Measurements from ENCODE around the gene PARP8. TPM values are rescaled to one million over a fixed set of nuclear protein-coding genes. Genes with fewer than 3 reads are reported as not detected.

Gene PARP8
- total RNA-seq, 1 donor from 2014 or later, result 54.6 TPM

- Histone ChIP-seq H3K36me3 (peaks cover 18% of the 10 kb centered on the region), H3K27ac (no peak overlapping the region), H3K9me3 (no peaks in the 10 kb centered on the region), H3K4me3 (no peak overlapping the region), H3K4me1 (no peaks in the 10 kb centered on the region), H3K27me3 (ENCODE audit: low read depth) (no peaks in the 10 kb centered on the region)
- no peak for TF ChIP-seq CTCF (IDR thresholded peaks at IDR 0.05)
- no peak for DNase-seq
- intact Hi-C loops (cut with DNase I), result no loop called here
- no peak for ATAC-seq
Observed at GRCh38 chr5:50846261-50846660, 179.8 kb downstream of the PARP8 start.

- H3K4me1 ChIP-seq, result no peaks in the 10 kb centered on the region
- H3K27me3 ChIP-seq (ENCODE audit: low read depth), result no peaks in the 10 kb centered on the region
- intact Hi-C loops (cut with DNase I), result no loop called here
- TF ChIP-seq CTCF (IDR thresholded peaks at IDR 0.05), result no peak
- H3K9me3 ChIP-seq, result no peaks in the 10 kb centered on the region
- DNase-seq (no peak), ATAC-seq (no peak)
- H3K27ac ChIP-seq, result no peak overlapping the region
- no peak overlapping the region for H3K4me3 ChIP-seq
- no peaks in the 10 kb centered on the region for H3K36me3 ChIP-seq
Observed at GRCh38 chr5:50849554-50849953, 183.1 kb downstream of the PARP8 start.

- intact Hi-C loops (cut with DNase I), result no loop called here
- no peaks in the 10 kb centered on the region for H3K9me3 ChIP-seq
- no peak for TF ChIP-seq CTCF (IDR thresholded peaks at IDR 0.05)
- no peak overlapping the region for H3K4me3 ChIP-seq
- no peaks in the 10 kb centered on the region for H3K4me1 ChIP-seq
- DNase-seq (peak; percentile 47), ATAC-seq (peak; percentile 64 to 86)
- peak overlapping the region; percentile 31 for H3K27ac ChIP-seq
- no peaks in the 10 kb centered on the region for H3K36me3 ChIP-seq
- H3K27me3 ChIP-seq (ENCODE audit: low read depth), result no peaks in the 10 kb centered on the region
Observed at GRCh38 chr5:50853151-50853550, 186.7 kb downstream of the PARP8 start.

GRCh38 chr5:50854082-50854481, 187.6 kb downstream of the PARP8 start:
- H3K36me3 ChIP-seq, result no peaks in the 10 kb centered on the region
- H3K9me3 ChIP-seq, result no peaks in the 10 kb centered on the region
- H3K4me1 ChIP-seq, result no peaks in the 10 kb centered on the region
- no peak for DNase-seq
- no peak overlapping the region for H3K27ac ChIP-seq
- ATAC-seq, result no peak
- intact Hi-C loops (cut with DNase I), result no loop called here
- no peak for TF ChIP-seq CTCF (IDR thresholded peaks at IDR 0.05)
- H3K4me3 ChIP-seq, result no peak overlapping the region
- no peaks in the 10 kb centered on the region for H3K27me3 ChIP-seq (ENCODE audit: low read depth)

GRCh38 chr5:50855001-50855400, 188.6 kb downstream of the PARP8 start:
- Histone ChIP-seq H3K4me1 (no peaks in the 10 kb centered on the region), H3K27ac (no peak overlapping the region), H3K9me3 (no peaks in the 10 kb centered on the region), H3K36me3 (no peaks in the 10 kb centered on the region), H3K27me3 (ENCODE audit: low read depth) (no peaks in the 10 kb centered on the region), H3K4me3 (no peak overlapping the region)
- no peak for DNase-seq
- ATAC-seq, result no peak
- intact Hi-C loops (cut with DNase I), result no loop called here
- no peak for TF ChIP-seq CTCF (IDR thresholded peaks at IDR 0.05)
